Measurements from ENCODE around the gene RXRA. TPM values are rescaled to one million over a fixed set of nuclear protein-coding genes. Genes with fewer than 3 reads are reported as not detected.

Gene RXRA
- total RNA-seq, 1 experiment from 2014 or later = 29.9 TPM

- H3K27me3 Mint-ChIP-seq (ENCODE audit: low read depth) = no peaks in the 10 kb centered on the region
- no peak overlapping the region for H2BK5ac ChIP-seq (ENCODE audit: insufficient read length, low read length)
- no peaks in the 10 kb centered on the region for H3K23me2 ChIP-seq (ENCODE audit: insufficient read length, low read depth, low read length, poor library complexity, severe bottlenecking)
- no peaks in the 10 kb centered on the region for H3K9me3 ChIP-seq (ENCODE audit: control insufficient read depth, low read depth, low read length)
- H3K4me2 ChIP-seq (ENCODE audit: insufficient read depth, insufficient read length, low read length) = no peak overlapping the region
- H2AK5ac ChIP-seq (ENCODE audit: insufficient read length, low read length) = no peak overlapping the region
- H3K4ac ChIP-seq (ENCODE audit: low read depth, low read length) = no peak overlapping the region
- no peaks in the 10 kb centered on the region for H3K27me3 ChIP-seq (ENCODE audit: insufficient read depth, low read length)
- no peak overlapping the region for H3K27ac ChIP-seq (ENCODE audit: insufficient read length, low read depth, low read length)
- peaks cover 2 to 19% of the 10 kb centered on the region in 2 experiments; a peak in 3 of 4 replicates for H3K4me1 Mint-ChIP-seq
- H3K56ac ChIP-seq (ENCODE audit: insufficient read length, low read depth, low read length) = no peak overlapping the region
- H3K9me3 Mint-ChIP-seq = no peaks in the 10 kb centered on the region
- H3K4me1 ChIP-seq (ENCODE audit: insufficient read depth, low read length) = no peaks in the 10 kb centered on the region
- peak overlapping the region; percentile 13 to 65 (median 44); a peak in 2 of 7 replicates for H3K27ac Mint-ChIP-seq
- no peak overlapping the region for H2BK12ac ChIP-seq (ENCODE audit: insufficient read length, low read depth, low read length)
- H2BK20ac ChIP-seq (ENCODE audit: low read depth, low read length, poor library complexity, severe bottlenecking) = no peak overlapping the region
- H3K79me1 ChIP-seq (ENCODE audit: insufficient read depth, low read depth, low read length, poor library complexity, severe bottlenecking) = no peaks in the 10 kb centered on the region
- DNase-seq = no peak
- H3K36me3 Mint-ChIP-seq (ENCODE audit: insufficient read depth in 1 of 3, low read depth in 3 of 3) = no peaks in the 10 kb centered on the region; a peak in 1 of 7 replicates
- TF ChIP-seq CTCF (conservative IDR thresholded peaks at IDR 0.05) = no peak
- H2AFZ ChIP-seq (ENCODE audit: low read length) = no peak overlapping the region
- H4K20me1 ChIP-seq (ENCODE audit: control insufficient read depth, insufficient read depth, insufficient read length) = no peaks in the 10 kb centered on the region
- H4K5ac ChIP-seq (ENCODE audit: insufficient read length, low read depth, low read length) = no peak overlapping the region
- no peak overlapping the region for H3T11ph ChIP-seq (ENCODE audit: low read length)
- no peak overlapping the region for H3K23ac ChIP-seq (ENCODE audit: insufficient read length, low read depth, low read length)
- H2BK15ac ChIP-seq (ENCODE audit: low read depth, low read length) = no peak overlapping the region
- no CpG with 5 or more reads among the region's 21 CpGs for WGBS (ENCODE audit: extremely low coverage, insufficient read length, low lambda C conversion rate)
- no peak overlapping the region for H3K9ac ChIP-seq (ENCODE audit: extremely low read depth, insufficient read length, low read length)
- H3K79me2 ChIP-seq (ENCODE audit: insufficient read depth, low read length) = no peaks in the 10 kb centered on the region; the same call in 1 of the 2 replicates
- H3K18ac ChIP-seq (ENCODE audit: insufficient read length, low read depth, low read length) = no peak overlapping the region
- H4K91ac ChIP-seq (ENCODE audit: insufficient read length, low read depth, low read length) = no peak overlapping the region
- H4K8ac ChIP-seq (replicated peaks; ENCODE audit: insufficient read length, low read depth, low read length) = no peak overlapping the region
- no peak overlapping the region for H2BK120ac ChIP-seq (ENCODE audit: low read depth, low read length, poor library complexity, severe bottlenecking)
- H3K4me3 Mint-ChIP-seq = no peak overlapping the region
- no peak overlapping the region; the same call in 1 of the 2 replicates for H3K14ac ChIP-seq (ENCODE audit: insufficient read depth, low read length)
These were observed 48.2 kb downstream of the RXRA start for GRCh38 chr9:134374301-134375010.
